ENCODE measurements around the gene REEP6. TPM values are rescaled to one million over a fixed set of nuclear protein-coding genes. Genes with fewer than 3 reads are reported as not detected.

The REEP6 gene
- total RNA-seq, 2 donors from 2014 or later = 5.0 to 6.4 TPM

GRCh38 chr19:1472231-1473084, 18.5 kb upstream of the REEP6 start:
- Histone ChIP-seq H3K27me3 (peaks cover 56% of the 10 kb centered on the region), H3K9me3 (no peaks in the 10 kb centered on the region)

GRCh38 chr19:1473085-1473851, 17.7 kb upstream of the REEP6 start:
- no peak for TF ChIP-seq CTCF (IDR thresholded peaks at IDR 0.05)
- H3K4me1 ChIP-seq = peaks cover 32% of the 10 kb centered on the region
- intact Hi-C loops (cut with DNase I) = no loop called here
- H3K36me3 ChIP-seq = no peaks in the 10 kb centered on the region
- no peak overlapping the region for H3K9ac ChIP-seq (ENCODE audit: low read depth in 2 of 2, low read length in 2 of 2)
- H3K27ac ChIP-seq = no peak overlapping the region
- H3K27me3 ChIP-seq = peaks cover 48% of the 10 kb centered on the region
- no peak for DNase-seq
- H3K9me3 ChIP-seq = no peaks in the 10 kb centered on the region
- no peak overlapping the region for H3K4me3 ChIP-seq

More at GRCh38 chr19:1472231-1473084, 18.5 kb upstream of the REEP6 start:
- Histone ChIP-seq H3K4me3 (no peak overlapping the region), H3K36me3 (no peaks in the 10 kb centered on the region), H3K4me1 (peaks cover 29% of the 10 kb centered on the region), H3K27ac (no peak overlapping the region), H3K9ac (ENCODE audit: low read depth in 2 of 2, low read length in 2 of 2) (no peak overlapping the region)
- intact Hi-C loops (cut with DNase I) = no loop called here
- no peak for DNase-seq
- TF ChIP-seq CTCF (IDR thresholded peaks at IDR 0.05) = no peak

- no peak overlapping the region for H3K9ac ChIP-seq (ENCODE audit: low read depth in 2 of 2, low read length in 2 of 2)
- H3K27ac ChIP-seq = no peak overlapping the region
- no peaks in the 10 kb centered on the region for H3K36me3 ChIP-seq
- no peak for TF ChIP-seq CTCF (IDR thresholded peaks at IDR 0.05)
- peaks cover 39% of the 10 kb centered on the region for H3K27me3 ChIP-seq
- DNase-seq = no peak
- H3K9me3 ChIP-seq = no peaks in the 10 kb centered on the region
- intact Hi-C loops (cut with DNase I) = no loop called here
- H3K4me1 ChIP-seq = peaks cover 28% of the 10 kb centered on the region
- no peak overlapping the region for H3K4me3 ChIP-seq
These were observed 16.8 kb upstream of the REEP6 start for GRCh38 chr19:1474011-1474764.

GRCh38 chr19:1474765-1475351, 16.1 kb upstream of the REEP6 start:
- intact Hi-C loops (cut with DNase I) = no loop called here
- Histone ChIP-seq H3K4me3 (no peak overlapping the region), H3K27me3 (peaks cover 36% of the 10 kb centered on the region), H3K36me3 (no peaks in the 10 kb centered on the region), H3K4me1 (peaks cover 25% of the 10 kb centered on the region), H3K27ac (no peak overlapping the region), H3K9ac (ENCODE audit: low read depth in 2 of 2, low read length in 2 of 2) (no peak overlapping the region), H3K9me3 (no peaks in the 10 kb centered on the region)
- DNase-seq = no peak
- TF ChIP-seq CTCF (IDR thresholded peaks at IDR 0.05) = no peak

Measured in colonic mucosa (tissue), 4 donors.